Breast epithelium (tissue), 4 donors: ENCODE measurements around the gene SPRED1. TPM values are rescaled to one million over a fixed set of nuclear protein-coding genes. Genes with fewer than 3 reads are reported as not detected.

Source experiments
- DNase-seq, 2 donors: peaks; one replicate each; pipeline ENCODE4 v3.0.0-alpha.2; 2019; ENCODE audit warnings: low spot score in 2 of 2
- H3K27ac ChIP-seq, 2 donors: fragments of 200-600 bp; sonication (generic) in 1 of 2; one replicate each; pipeline ENCODE4 v1.5.1; 2016 to 2019; ENCODE audit warnings: mild to moderate bottlenecking in 1 of 2
- H3K27me3 ChIP-seq, 2 donors: fragments of 200-600 bp; sonication (generic) in 1 of 2; one replicate each; pipeline versions ENCODE4 v1.5.1 to v1.6.0; 2017 to 2019; ENCODE audit warnings: control low read depth in 1 of 2, mild to moderate bottlenecking in 1 of 2
- H3K36me3 ChIP-seq: fragments of 200-600 bp; one replicate; pipeline ENCODE4 v1.5.1; 2019
- H3K4me1 ChIP-seq, 2 donors: fragments of 200-600 bp; sonication (generic); one replicate each; pipeline ENCODE4 v1.5.1; 2016 to 2019; ENCODE audit warnings: control low read depth in 1 of 2
- H3K4me3 ChIP-seq, 3 donors: fragments of 200-600 bp; sonication (generic); 1 replicate in 2 of 3; 2 replicates in 1 of 3; pipeline ENCODE4 v1.5.1; 2016 to 2019; ENCODE audit warnings: mild to moderate bottlenecking in 3 of 3, moderate library complexity in 2 of 3
- H3K9me3 ChIP-seq, 2 donors: fragments of 200-600 bp; sonication (generic) in 1 of 2; one replicate each; pipeline ENCODE4 v1.5.1; 2016 to 2019; ENCODE audit warnings: control low read depth in 1 of 2
- POLR2A ChIP-seq: fragments of 450-650 bp; IDR thresholded peaks from one replicate; pipeline ENCODE4 v1.6.1; 2016; ENCODE audit warnings: antibody characterized with exemption, mild to moderate bottlenecking, moderate library complexity
- POLR2AphosphoS5 ChIP-seq, 3 donors: sonication (generic); formaldehyde crosslinking; IDR thresholded peaks; one replicate each; pipeline ENCODE4 v1.6.1; 2017; ENCODE audit warnings: antibody characterized with exemption in 3 of 3
- intact Hi-C: fragments of 100-400 bp; cut with DNase I; formaldehyde crosslinking; loops from one replicate; pipeline ENCODE4 v1.15.1; 2023; ENCODE audit warnings: low total_unique reads
- total RNA-seq, 3 donors: library from RNA; depleted of rRNA; stranded (reverse); fragments of >200 nt; gene quantifications; one replicate each; pipeline ENCODE4 v1.1.0, GENCODE V29; 2016
- TF ChIP-seq, protein P1 (sequence below), 3 donors: fragments of 450-650 bp; IDR thresholded peaks; one replicate each; pipeline ENCODE4 v1.5.1; 2016 to 2017; ENCODE audit warnings: antibody characterized with exemption in 3 of 3, mild to moderate bottlenecking in 3 of 3, moderate library complexity in 3 of 3

Gene SPRED1
- total RNA-seq, 3 donors from 2014 or later, result 18.4 to 28.1 (median 22.3) TPM

DNA sequence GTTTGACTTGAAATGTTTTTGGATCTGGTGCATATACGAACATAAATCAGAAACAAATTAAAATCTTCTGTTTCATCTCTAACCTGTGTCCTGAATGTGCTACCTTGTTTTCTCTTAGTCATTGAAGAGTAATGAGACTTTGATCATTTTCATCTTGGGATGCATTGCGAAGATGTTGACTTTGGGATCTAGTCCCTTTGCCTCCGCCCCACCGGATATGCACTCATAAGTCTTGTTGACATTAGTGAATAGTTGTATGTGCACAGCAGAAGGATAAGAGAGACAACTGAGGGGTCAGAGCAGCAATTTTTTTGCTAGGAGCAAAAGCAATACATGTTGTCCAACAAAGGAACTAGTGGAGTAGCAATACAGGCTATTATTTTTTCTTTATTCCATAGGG lies 35.9 kb upstream of the SPRED1 start:
- DNase-seq, result no peak
- no peaks in the 10 kb centered on the region for H3K36me3 ChIP-seq
- intact Hi-C loops, result no loop called here
- peaks cover 3 to 11% of the 10 kb centered on the region in 2 donors for H3K4me1 ChIP-seq
- no peak overlapping the region for H3K4me3 ChIP-seq
- no peak overlapping the region for H3K27ac ChIP-seq
- no peaks in the 10 kb centered on the region for H3K9me3 ChIP-seq
- no peaks in the 10 kb centered on the region for H3K27me3 ChIP-seq
- TF ChIP-seq POLR2A (no peak), POLR2AphosphoS5 (IDR thresholded peaks at IDR 0.05) (no peak)
- TF ChIP-seq, protein P1, sequence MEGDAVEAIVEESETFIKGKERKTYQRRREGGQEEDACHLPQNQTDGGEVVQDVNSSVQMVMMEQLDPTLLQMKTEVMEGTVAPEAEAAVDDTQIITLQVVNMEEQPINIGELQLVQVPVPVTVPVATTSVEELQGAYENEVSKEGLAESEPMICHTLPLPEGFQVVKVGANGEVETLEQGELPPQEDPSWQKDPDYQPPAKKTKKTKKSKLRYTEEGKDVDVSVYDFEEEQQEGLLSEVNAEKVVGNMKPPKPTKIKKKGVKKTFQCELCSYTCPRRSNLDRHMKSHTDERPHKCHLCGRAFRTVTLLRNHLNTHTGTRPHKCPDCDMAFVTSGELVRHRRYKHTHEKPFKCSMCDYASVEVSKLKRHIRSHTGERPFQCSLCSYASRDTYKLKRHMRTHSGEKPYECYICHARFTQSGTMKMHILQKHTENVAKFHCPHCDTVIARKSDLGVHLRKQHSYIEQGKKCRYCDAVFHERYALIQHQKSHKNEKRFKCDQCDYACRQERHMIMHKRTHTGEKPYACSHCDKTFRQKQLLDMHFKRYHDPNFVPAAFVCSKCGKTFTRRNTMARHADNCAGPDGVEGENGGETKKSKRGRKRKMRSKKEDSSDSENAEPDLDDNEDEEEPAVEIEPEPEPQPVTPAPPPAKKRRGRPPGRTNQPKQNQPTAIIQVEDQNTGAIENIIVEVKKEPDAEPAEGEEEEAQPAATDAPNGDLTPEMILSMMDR (IDR thresholded peaks at IDR 0.05), result no peak

- DNase-seq, result no peak
- TF ChIP-seq POLR2A, result no peak
- TF ChIP-seq POLR2AphosphoS5 (IDR thresholded peaks at IDR 0.05), result no peak
- TF ChIP-seq, protein P1 (IDR thresholded peaks at IDR 0.05), result no peak
- intact Hi-C loops, result no loop called here
- Histone ChIP-seq H3K27ac (peak overlapping the region; percentile 52 to 77), H3K27me3 (no peaks in the 10 kb centered on the region), H3K4me1 (peaks cover 3 to 11% of the 10 kb centered on the region in 2 donors), H3K9me3 (no peaks in the 10 kb centered on the region), H3K4me3 (no peak overlapping the region), H3K36me3 (no peaks in the 10 kb centered on the region)
Observed at GRCh38 chr15:38217191-38217595, 35.4 kb upstream of the SPRED1 start.

GRCh38 chr15:38217788-38218609 lies 34.6 kb upstream of the SPRED1 start:
- Histone ChIP-seq H3K27me3 (no peaks in the 10 kb centered on the region), H3K36me3 (no peaks in the 10 kb centered on the region), H3K4me1 (peaks cover 3 to 11% of the 10 kb centered on the region in 2 donors), H3K27ac (peak overlapping the region; percentile 52 to 77), H3K9me3 (no peaks in the 10 kb centered on the region), H3K4me3 (no peak overlapping the region)
- intact Hi-C loops, result no loop called here
- no peak for DNase-seq
- TF ChIP-seq POLR2AphosphoS5 (IDR thresholded peaks at IDR 0.05), result no peak
- TF ChIP-seq POLR2A, result no peak
- TF ChIP-seq, protein P1 (IDR thresholded peaks at IDR 0.05), result no peak

- H3K4me3 ChIP-seq, result no peak overlapping the region
- no peak for DNase-seq
- H3K27me3 ChIP-seq, result no peaks in the 10 kb centered on the region
- TF ChIP-seq POLR2AphosphoS5 (IDR thresholded peaks at IDR 0.05) (no peak), POLR2A (no peak)
- TF ChIP-seq, protein P1 (IDR thresholded peaks at IDR 0.05), result no peak
- H3K36me3 ChIP-seq, result no peaks in the 10 kb centered on the region
- intact Hi-C loops, result no loop called here
- peaks cover 3 to 11% of the 10 kb centered on the region in 2 donors for H3K4me1 ChIP-seq
- no peaks in the 10 kb centered on the region for H3K9me3 ChIP-seq
- peak overlapping the region in 1 of 2 donors; percentile 12 for H3K27ac ChIP-seq
Observed at GRCh38 chr15:38220606-38221273, 31.9 kb upstream of the SPRED1 start.

GRCh38 chr15:38224486-38224885 lies 28.1 kb upstream of the SPRED1 start:
- intact Hi-C loops, result no loop called here
- no peaks in the 10 kb centered on the region for H3K27me3 ChIP-seq
- no peak overlapping the region for H3K4me3 ChIP-seq
- no peak for DNase-seq
- H3K36me3 ChIP-seq, result no peaks in the 10 kb centered on the region
- H3K9me3 ChIP-seq, result no peaks in the 10 kb centered on the region
- H3K27ac ChIP-seq, result no peak overlapping the region
- TF ChIP-seq POLR2AphosphoS5 (IDR thresholded peaks at IDR 0.05) (no peak), POLR2A (no peak)
- TF ChIP-seq, protein P1 (IDR thresholded peaks at IDR 0.05), result no peak
- H3K4me1 ChIP-seq, result no peaks in the 10 kb centered on the region
